HG03457 (cell line): ENCODE measurements around the gene CAMTA1.

Experiments used
- ATAC-seq: cut with Tn5 transposase; IDR thresholded peaks from one replicate; pipeline ENCODE4 v1.9.1; 2021; ENCODE audit warnings: moderate number of reproducible peaks; ENCODE audit not compliant: unreplicated experiment

Gene CAMTA1

DNA sequence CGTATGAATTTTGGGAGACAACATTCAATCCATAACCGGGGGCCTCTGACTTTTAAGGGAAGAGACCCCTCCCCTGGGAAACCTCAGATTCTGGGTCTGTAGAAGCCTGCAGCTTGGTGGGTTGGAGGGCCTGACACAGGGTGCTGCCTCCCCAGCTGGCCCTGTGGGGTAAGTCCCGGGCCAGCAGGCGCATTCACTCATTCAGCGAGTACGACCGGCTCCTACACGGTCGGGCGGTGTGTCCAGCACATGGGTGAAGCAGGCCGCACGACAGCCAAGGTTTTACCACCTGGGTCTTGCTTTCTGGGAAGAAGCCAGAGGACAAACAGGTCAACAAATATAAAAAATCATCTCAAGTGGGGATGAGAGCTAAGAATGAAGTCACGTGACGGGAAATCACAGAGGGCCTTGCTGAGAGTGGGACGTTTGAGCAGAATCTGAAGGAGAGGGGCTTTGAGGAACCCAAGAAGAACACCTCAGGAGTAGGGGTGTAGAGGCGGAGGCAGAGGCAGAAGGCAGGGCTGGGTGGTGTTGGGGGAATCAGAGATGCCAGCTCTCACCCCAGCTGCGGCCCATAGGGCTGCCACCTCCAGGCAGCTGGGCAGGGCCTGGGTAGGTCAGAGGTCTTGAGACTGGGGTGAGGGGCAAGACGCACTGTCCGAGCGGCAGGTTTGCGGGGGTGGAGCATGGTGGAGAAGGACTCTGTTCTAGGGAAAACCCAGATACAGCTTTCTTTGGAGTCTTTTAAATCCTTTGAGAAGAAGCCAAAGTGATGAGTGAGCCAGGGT, 652.5 kb downstream of the CAMTA1 start:
- no peak for ATAC-seq

DNA sequence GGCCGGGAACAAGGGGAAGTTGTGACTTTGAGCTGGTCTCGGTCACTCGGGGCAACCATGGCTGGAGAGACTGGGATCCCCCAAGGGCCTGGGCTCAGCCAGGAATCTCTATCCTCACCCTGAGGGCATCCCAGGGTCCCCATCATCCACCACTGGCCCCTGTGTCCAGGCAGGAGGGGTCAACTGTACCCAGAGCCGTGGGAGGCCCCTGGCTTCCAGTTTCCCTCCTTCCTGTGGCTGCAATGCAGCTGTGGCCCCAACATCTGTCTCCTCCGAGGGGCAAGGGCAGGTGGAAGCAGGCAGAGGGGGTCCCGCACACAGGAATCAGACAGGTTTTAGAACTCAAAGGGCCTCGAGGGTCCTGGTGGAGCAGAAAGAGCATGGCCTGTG, 653.1 kb downstream of the CAMTA1 start:
- no peak for ATAC-seq

DNA sequence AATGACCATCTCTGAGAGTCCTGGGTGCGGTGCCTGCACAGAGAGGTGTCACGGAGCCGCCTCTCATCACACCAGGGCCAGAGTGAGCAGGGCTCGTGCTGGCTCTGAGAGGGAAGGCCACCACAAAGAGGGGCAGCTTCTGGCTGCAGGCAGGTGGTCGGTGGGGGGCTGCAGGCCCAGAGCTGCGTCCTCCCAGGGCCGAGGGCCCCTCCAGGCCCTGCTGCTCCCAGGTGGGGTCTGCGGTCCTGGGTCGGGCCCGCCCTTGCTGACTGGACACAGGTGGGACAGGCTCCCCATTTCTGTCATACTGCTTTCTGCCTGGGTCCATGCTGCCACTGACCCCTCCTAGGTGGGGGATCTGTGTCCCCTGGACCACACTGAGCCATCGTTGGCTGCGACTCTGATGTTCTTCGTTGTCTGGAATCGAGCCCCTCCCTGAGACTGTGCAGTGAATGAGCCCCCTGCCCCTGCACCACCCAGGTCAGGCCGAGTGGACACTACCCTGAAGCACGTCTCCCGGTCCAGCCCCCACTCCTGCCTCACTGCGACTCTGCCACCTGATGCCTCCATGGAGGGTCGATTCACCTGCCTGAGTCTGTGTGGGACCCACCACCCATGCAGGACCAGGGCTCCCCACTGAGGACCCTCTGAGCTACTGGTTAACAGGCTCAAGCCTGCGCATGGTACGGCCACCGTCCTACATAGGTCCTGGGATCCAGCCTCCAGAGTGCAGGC, 653.8 kb downstream of the CAMTA1 start:
- no peak for ATAC-seq

DNA sequence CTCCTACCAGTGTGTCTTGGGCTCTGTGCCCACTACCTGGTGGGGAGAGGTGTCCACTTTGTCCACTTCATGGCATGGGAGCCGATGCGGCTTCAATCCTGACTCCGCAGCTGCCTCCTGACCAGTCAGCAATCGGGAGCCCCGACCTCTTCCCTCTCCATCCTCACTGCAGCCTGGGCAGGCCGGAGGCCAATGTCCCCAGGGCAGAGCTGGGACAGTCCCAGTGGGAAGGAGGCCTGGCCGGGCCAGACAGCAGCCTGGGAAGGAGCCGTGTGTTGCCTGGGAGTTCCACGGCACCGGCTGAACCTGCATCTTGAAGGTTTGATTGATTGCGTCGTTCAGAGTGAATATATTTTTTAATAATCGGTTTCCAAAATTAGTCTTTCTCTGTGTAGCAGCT, 654.9 kb downstream of the CAMTA1 start:
- ATAC-seq, result no peak

DNA sequence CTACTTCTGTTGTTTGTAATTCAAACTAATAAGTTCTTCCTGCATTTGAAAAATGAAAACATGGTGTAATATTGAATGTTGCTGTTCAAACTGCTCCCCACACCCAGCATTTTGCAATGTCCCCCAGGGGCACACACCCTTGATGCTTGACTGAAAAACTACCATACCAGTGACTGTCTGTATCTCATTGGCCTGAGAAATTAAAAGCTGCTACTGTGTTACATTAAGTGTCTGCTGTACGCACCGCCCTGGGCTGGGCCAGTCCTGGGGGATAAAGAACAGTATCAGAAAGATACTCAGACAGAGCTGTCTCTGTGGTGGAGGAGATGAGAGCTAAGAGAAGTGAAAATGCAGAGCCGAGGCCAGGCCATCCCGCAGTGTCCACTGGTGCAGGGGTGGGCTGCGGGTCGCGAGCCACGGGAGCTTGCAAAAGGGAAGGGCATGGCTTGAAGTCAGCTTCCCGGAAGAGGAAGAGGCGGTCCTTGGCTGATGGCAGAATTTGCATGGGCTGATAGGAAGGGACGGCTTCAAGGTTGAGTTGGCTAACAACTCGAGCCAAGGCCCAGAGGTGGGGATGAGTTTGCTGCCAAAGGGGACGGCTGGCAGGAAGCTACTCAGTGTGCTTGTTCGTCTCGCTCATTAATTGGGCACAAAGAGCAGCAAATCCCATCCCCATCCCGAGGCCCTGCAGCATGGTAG, 656.0 kb downstream of the CAMTA1 start:
- no peak for ATAC-seq

DNA sequence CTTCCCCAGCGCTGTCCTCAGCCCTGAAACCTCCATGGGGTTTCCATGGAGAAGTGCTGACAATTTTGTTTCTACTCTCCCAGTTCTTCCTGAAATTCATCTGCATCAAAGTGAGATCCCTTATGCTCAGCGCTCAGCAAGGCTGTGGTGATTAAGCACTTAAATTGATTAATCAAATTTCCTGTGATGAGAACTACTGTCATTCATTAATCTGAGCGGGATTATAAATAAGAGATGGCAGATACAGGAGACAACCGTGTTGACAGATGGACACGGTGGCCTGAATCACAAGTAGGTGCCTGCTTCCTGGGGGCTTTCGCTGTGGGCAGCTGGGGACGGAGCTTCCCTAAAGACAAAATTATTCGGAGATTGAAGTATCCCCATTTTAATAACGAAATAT, 656.8 kb downstream of the CAMTA1 start:
- no peak for ATAC-seq

DNA sequence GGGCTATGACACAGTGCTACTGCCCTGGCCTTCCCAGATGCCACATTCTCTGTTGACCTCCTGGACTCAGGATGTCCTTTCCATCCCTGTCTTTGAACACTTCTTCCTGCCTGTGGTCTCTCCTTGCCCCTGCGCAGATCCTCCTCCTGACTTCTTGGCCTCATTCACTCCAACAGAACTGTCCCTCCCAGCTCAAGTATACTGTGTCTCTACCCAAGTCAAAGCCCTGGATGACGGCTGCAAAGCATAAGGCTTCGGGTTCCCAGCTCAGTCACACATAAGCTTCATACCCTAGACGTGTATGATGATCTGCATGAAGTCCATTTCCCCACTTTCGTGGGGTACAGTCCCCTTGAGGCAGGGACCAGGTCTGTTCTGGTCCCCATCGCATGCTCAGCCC, 657.7 kb downstream of the CAMTA1 start:
- no peak for ATAC-seq

DNA sequence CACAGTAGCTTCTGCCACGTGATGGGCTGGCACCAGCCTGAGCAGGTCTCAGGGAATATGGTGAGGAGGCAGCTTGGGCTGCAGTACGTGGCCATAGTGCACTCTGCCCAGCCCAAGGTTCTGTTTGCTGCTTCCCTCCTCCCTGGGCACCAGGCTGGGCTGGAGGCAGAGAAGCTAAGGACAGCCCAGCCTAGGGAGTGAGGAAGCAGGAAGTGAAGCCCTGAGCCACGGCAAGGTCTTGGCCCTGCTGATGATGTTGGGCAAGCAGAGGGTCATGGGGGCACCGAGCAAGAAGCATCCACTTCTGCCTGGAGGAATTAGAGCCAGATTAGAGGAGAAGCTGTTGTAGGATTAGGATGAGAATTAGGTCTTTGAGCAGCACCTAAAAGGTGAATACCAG, 659.1 kb downstream of the CAMTA1 start:
- no peak for ATAC-seq

DNA sequence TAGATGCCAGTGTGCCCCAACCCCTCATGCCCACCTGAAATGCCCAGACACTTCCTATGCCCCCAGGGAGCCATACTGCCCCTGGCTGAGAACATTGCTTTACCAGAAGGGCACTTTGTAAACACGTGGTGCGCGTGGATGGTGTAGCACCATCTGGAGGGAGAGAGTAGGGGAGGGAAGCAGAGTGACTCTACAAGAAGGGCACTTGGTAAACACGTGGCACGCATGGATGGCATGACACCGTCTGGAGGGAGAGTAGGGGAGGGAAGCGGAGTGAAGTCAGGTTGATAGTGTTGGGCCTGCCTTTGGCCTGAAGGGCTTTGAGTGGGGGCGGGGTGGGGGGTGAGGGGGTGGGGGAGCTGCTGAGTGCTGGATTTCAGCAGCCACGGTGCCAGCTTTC, 661.8 kb downstream of the CAMTA1 start:
- no peak for ATAC-seq

DNA sequence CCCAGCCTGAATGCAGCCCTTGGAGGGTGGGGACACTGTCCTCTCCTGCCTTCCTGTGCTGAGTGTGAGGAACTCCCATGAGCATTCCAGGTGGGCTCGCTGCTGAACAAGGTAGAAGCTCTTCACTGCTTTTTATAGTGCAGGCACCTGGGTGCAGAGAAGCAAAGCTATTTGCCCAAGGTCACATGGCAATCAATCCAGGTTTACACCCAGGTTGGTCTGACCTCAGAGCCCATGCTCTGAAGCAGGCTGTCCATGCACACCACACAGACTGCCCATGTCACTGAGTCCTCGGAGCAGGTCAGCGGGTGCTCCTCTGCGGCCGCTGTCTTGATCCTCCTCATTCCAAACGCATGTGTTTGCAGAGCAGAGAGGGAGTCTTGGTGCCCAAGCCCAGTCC, 662.5 kb downstream of the CAMTA1 start:
- no peak for ATAC-seq

DNA sequence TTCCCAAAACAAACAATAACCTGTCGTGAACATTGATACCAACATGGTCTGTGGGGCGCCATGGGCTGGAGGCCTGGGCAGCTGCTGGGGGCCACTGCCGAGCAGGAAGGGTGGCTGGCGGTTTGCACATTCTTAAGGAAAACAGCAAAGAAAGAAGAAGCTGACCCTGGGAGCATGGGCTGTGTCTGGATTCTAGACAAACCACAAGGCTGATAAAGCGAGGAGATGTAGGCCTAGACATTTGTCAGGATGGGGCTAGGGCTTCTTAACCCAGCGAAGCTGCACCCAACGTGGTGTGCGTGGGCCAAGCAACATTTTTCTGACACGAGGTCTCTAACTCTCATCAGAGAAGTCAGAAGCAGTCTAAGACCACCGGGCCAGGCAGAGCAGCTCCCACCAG, 663.7 kb downstream of the CAMTA1 start:
- no peak for ATAC-seq

DNA sequence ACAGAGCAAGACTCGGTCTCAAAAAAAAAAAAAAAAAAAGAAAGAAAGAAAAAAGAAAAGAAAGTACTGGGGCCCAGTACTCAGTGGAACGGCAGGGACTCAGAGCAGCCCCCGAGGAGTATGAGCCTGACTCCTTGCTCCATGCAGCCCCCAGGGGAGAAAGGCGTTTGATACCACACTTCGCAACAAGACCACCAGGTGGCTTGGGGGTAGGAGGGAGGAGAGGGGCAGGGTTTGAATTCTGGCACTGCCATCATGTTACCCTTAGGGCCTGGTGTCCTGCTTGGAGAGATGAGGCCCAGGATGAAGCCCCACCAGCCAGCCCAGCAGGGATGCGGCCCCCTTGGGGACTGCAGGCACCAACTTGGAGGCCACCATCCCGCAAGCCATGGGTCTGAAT, 664.5 kb downstream of the CAMTA1 start:
- ATAC-seq, result no peak

DNA sequence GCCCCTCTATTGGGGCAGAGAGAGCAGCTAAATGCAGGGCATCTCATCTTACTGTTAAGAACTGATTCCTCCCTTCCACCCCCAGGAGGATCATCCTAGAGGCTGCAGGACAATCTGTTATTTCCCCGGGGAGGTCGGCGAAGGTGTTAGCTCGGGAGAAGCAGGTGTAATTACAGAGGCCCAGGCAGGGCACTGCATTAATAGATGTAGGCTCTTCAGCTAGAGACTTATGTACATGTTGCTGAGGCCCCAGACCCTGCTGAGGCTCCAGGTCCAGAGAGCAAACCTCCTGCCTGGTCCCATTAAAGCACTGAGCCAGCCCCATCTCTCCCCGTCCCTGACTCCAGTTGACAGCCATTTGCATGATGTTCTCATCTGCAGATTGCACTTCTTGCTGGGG, 665.6 kb downstream of the CAMTA1 start:
- no peak for ATAC-seq

DNA sequence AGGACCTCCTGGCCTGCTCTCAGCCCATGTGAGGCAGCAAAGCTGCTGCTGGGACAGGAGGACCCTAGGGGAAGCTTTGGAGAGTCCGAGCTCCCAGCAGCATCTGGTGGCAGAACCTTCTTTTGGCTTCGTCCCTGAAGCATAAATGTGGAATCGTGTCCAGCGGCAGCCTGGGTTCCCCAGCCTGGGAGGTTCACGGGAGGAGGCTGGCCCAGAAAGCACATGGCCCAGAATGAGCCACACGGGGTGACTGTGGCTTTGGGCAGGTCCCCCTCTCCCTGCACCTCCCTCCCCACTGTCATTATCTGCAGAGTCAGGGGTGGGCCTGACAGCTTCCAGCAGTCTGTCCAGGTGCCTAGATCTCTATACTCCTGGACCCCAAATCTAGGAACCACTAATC, 667.8 kb downstream of the CAMTA1 start:
- no peak for ATAC-seq

DNA sequence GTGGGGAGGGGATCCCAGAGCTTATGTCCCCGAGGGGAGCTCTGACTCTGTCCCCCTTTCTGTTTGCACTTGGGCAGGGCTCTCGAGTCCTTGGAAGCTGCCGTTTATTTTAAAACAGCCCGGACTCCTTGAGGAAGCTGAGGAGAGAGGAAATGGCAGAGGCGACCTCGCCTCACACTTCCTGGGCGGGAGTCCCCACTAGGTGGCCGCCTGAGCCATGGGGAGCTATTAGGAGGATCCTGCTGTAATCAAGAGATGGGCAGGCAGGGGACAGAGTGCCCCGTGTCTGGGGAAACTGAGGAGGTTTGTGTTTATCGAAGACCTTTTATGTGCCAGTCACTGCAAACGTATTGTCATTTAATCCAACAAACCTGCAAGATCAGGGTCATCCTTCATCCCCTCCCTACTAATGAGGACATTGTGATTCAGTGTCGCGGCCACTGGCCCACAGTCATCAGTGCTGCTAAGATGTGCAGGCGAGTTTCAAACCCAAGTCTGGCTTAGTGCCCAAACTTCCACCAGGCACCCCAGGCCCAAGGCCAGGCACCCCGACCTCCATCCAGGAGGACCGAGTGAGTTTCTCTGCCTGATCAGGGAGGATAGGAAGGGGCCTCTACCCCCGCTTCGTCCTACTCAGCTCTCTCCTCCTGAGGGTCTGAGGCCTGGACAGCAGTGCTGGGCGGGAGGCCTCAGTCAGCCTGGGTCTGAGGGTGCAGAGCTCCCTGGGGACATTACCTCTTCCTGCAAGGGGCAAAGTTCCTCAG, 669.0 kb downstream of the CAMTA1 start:
- ATAC-seq, result no peak

DNA sequence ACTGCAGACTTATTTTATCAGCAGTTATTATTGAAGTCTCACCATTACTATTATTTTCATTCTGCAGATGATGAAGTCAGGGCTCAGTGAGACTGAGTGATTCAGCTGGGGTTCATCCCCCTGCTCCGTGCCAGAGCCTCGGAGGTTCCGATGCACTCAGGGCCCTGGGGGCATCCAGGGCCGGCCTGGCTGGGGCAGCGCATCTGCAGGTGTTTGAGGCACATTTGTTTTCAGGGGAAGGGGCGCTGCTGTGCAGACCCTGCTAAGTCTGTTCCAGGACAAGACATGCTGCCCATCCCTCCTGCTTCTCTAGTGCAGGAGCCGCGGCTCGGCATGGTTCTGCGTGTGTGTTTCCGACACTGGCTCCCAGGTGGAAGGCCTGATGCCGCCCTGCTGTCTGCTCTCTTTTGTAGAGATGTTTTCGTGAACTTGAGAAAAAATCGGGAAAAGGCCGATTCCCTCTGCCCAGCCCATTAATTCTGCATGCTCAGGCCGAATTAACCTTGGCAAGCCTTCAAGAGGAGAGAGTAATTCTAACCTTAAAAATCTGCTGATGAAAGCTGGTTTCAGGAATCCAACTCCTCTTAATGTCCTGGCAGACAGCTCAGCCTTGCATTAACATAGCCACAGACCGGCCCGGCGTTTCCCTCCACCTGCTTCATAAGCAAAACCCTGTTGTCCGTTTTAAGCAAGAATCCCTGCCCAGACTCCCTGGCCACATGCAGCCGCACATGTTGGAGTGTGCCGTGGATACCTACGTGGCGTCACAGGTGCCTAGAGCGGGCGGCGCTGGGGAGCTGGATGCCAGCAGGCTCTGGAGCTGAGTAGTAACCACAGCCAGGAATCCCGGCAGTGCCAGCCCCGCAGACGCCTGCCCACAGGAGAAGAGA, 669.9 kb downstream of the CAMTA1 start:
- ATAC-seq, result no peak

DNA sequence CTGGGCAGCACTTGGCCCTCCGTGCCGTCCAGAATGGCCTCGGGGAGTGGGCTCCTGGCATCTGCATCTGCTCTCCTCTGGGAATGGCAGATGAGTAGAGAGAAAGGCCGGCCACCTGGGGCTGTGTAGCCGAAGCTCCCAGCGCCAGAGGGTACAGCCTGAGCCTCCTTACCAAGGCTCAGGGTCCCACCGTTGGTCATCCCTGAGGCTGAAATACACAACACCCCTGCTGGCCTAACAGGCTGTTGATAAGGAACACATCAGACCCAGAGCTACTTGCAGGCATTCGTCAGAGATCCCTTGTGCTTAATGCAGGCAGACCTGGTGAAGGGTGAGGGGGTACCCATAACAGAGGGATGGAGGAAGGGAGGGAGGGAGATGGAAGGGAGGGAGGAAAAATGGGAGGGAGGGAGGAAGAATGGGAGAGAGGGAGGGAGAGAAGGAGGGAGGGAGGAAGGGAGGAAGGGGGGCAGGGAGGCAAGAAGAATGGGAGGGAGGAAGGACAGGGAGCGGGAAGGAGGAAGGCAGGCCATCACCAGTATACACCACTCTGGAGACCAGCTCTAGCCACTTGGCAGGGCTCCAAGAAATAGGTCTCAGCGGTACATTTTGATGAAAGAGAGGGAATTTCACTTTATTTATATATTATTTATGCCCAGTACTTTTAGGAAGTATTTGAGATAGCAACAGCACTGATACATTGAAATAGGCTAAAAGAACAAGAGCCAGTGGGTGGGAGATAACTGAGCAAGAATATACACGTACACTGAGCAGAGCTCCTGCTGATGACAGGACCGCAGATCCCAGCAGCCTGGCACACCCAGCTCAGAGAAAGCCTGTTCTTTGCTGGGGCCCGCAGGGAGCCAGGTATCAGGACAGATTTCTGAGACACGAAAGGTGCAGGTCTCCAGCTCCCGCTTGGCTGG, 670.8 kb downstream of the CAMTA1 start:
- no peak for ATAC-seq

DNA sequence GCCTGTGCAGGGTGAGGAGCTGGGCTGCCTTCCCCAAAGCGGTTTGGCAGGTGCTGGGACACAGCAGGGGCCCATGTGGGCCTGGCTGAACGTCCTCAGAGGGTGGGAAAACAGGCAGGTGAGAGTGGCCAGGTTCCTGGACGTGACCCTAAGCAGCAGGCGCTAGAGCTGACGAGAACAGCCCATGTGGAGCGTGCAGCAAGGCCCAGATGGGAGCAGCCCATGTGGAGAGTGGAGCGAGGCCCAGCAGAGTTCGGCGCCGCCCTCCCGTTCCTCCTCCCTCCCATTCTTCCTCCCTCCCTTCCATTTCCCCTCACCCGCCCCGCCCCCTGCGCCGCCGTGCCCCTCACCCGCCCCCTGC, 671.4 kb downstream of the CAMTA1 start:
- no peak for ATAC-seq

DNA sequence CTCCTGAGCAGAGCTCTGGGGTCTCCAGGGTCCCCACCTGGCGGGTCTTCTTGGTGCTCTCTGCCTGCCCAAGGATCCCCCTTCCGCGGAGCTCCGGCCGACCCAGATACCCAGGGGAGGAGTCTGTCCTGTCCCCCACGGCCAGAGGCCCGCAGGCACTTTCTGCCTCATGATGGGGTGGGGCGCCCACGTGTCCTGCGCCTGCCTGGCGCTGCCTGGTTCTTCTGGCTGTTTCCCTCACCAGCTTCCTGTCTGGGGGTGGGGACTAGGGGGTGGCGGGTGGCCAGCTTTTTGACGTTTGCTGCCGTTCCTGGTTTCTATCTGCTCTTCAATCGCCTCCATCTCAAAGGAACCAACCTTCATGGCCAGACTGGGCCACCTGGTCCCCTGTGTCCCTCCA, 672.6 kb downstream of the CAMTA1 start:
- no peak for ATAC-seq
